ENCODE data around the gene CD24. TPM values are rescaled to one million over a fixed set of nuclear protein-coding genes. Genes with fewer than 3 reads are reported as not detected.
A peak's percentile ranks its signal among the peaks of the same experiment; 100 is the strongest.

Gene CD24
- total and polyA plus RNA-seq, 2 of the 8 experiments (the other 6 are each of a cell fraction or from before 2014, with no cell fraction given), result 2,134 to 2,327 TPM

GRCh38 chr6:106995640-106996039 lies 21.1 kb upstream of the CD24 start:
- H3K4me1 ChIP-seq (replicated peaks in 1 of 4; ENCODE audit: control insufficient read depth in 3 of 4, insufficient read depth in 4 of 4, low read length in 3 of 4), result peaks cover 0 to 8% (median 2%) of the 10 kb centered on the region in 4 experiments; a peak in 3 of 7 replicates
- H2BK12ac ChIP-seq (ENCODE audit: low read depth, low read length), result peak overlapping the region; percentile 21; the same call in 1 of the 2 replicates
- no peak overlapping the region for H2BK120ac ChIP-seq (replicated peaks; ENCODE audit: low read depth, low read length)
- FAIRE-seq, result no peak
- no peaks in the 10 kb centered on the region for H4K20me1 ChIP-seq (replicated peaks in 1 of 2; ENCODE audit: control insufficient read depth in 1 of 2, insufficient read depth in 2 of 2, low read length in 2 of 2)
- no peak overlapping the region for H3K4me3 ChIP-seq (ENCODE audit: extremely low read depth in 1 of 4, insufficient read depth in 2 of 4, low read depth in 3 of 4, low read length in 4 of 4)
- DNase-seq (ENCODE audit: low read depth in 1 of 2, low spot score in 2 of 2), result no peak
- ChIA-PET CTCF (ENCODE audit: partially characterized antibody) (interaction anchor here (0.7 to 5.3 kb wide), 5 partner anchors 9 to 550 kb away, joined by 3 to 36 read pairs (median 3); no protein-coding TSS in a partner anchor), POLR2A (ENCODE audit: partially characterized antibody) (no interaction called here)
- H4K5ac ChIP-seq (ENCODE audit: insufficient read length, low read depth, low read length), result no peak overlapping the region
- peak overlapping the region; percentile 10 for H4K91ac ChIP-seq (replicated peaks; ENCODE audit: insufficient read length, low read length)
- no peak overlapping the region for H3K27ac ChIP-seq (ENCODE audit: low read depth, low read length)
- TF ChIP-seq POLR2A (IDR thresholded peaks at IDR 0.05; ENCODE audit: control extremely low read depth in 1 of 2, low read depth in 2 of 2, low read length in 2 of 2) (no peak), CTBP2 (IDR thresholded peaks at IDR 0.05; ENCODE audit: borderline replicate concordance, insufficient read depth, insufficient read length, low read length) (no peak), ASH2L (IDR thresholded peaks at IDR 0.05; ENCODE audit: low read length) (no peak), JUN (IDR thresholded peaks at IDR 0.05; ENCODE audit: low read depth, low read length) (no peak), BACH1 (IDR thresholded peaks at IDR 0.05; ENCODE audit: low read length) (no peak), RBBP5 (IDR thresholded peaks at IDR 0.05; ENCODE audit: borderline replicate concordance, low read depth, low read length) (no peak), RAD21 (IDR thresholded peaks at IDR 0.05 in 1 of 2, conservative IDR thresholded peaks at IDR 0.05 in 1 of 2; ENCODE audit: low read depth in 2 of 2, low read length in 2 of 2) (no peak), EGR1 (IDR thresholded peaks at IDR 0.05; ENCODE audit: borderline replicate concordance, low read depth, low read length) (no peak), MAFK (IDR thresholded peaks at IDR 0.05; ENCODE audit: low read depth, low read length) (no peak)
- H3K79me2 ChIP-seq (ENCODE audit: control insufficient read depth in 1 of 2, insufficient read depth in 2 of 2, low read length in 2 of 2), result no peaks in the 10 kb centered on the region
- H3K9ac ChIP-seq (replicated peaks in 1 of 4; ENCODE audit: extremely low read depth in 1 of 4, low read depth in 3 of 4, low read length in 3 of 4), result no peak overlapping the region
- H3K56ac ChIP-seq (replicated peaks; ENCODE audit: insufficient read length, low read depth, low read length), result no peak overlapping the region
- no peak overlapping the region for H3K4me2 ChIP-seq (ENCODE audit: insufficient read depth in 1 of 2, low read depth in 2 of 2, low read length in 2 of 2)
- no peak overlapping the region for H2BK20ac ChIP-seq (ENCODE audit: low read length)
- no peaks in the 10 kb centered on the region for H3K36me3 ChIP-seq (ENCODE audit: control insufficient read depth in 2 of 4, insufficient read depth in 4 of 4, low read length in 3 of 4)
- H2AFZ ChIP-seq (ENCODE audit: low read length), result no peak overlapping the region
- no peak overlapping the region for H4K8ac ChIP-seq (ENCODE audit: extremely low read depth, insufficient read depth, low read length)
- H3K23me2 ChIP-seq (ENCODE audit: low read depth, low read length), result no peaks in the 10 kb centered on the region; the same call in 1 of the 2 replicates
- no peak overlapping the region for H2BK5ac ChIP-seq (ENCODE audit: low read depth, low read length)
- no peak overlapping the region for H3K23ac ChIP-seq (ENCODE audit: insufficient read length)
- H3K79me1 ChIP-seq (ENCODE audit: low read depth, low read length), result no peaks in the 10 kb centered on the region
- 95% methylated on average over 3 of the region's 3 CpGs; no CpG with 5 or more reads in 1 of the 2 experiments for WGBS, 2 experiments (ENCODE audit: extremely low coverage in 1 of 2, insufficient coverage in 1 of 2, insufficient read length in 1 of 2, insufficient replicate concordance in 2 of 2, low coverage in 1 of 2, low lambda C conversion rate in 2 of 2, missing lambda C conversion rate in 1 of 2)
- H3K18ac ChIP-seq (ENCODE audit: extremely low read depth, low read length), result no peak overlapping the region
- no peaks in the 10 kb centered on the region for H3K9me3 ChIP-seq (ENCODE audit: insufficient read depth in 2 of 2, low read depth in 1 of 2, low read length in 1 of 2)
- H3K14ac ChIP-seq (ENCODE audit: insufficient read length), result no peak overlapping the region
- H3K4ac ChIP-seq (replicated peaks; ENCODE audit: insufficient read length, low read depth, low read length), result no peak overlapping the region
- H2AK5ac ChIP-seq (ENCODE audit: low read depth, low read length), result no peak overlapping the region
- H2BK15ac ChIP-seq (ENCODE audit: low read length), result no peak overlapping the region
- H3K27me3 ChIP-seq (replicated peaks in 1 of 4; ENCODE audit: control insufficient read depth in 3 of 4, extremely low read depth in 1 of 4, insufficient read depth in 3 of 4, low read length in 3 of 4), result no peaks in the 10 kb centered on the region

All from H1 (cell line).